ENCODE results near the gene TERB1. TPM values are rescaled to one million over a fixed set of nuclear protein-coding genes. Genes with fewer than 3 reads are reported as not detected.

TERB1 gene
- total and polyA plus RNA-seq, 11 donors = not detected

- Histone ChIP-seq H3K36me3 (no peaks in the 10 kb centered on the region), H3K4me3 (no peak overlapping the region), H3K27me3 (peaks cover 5 to 52% (median 21%) of the 10 kb centered on the region in 9 donors), H3K27ac (no peak overlapping the region), H3K9me3 (no peaks in the 10 kb centered on the region), H3K4me1 (peaks cover 0 to 20% (median 12%) of the 10 kb centered on the region in 12 donors)
- ATAC-seq (peak in 1 of 4 donors; percentile 23), DNase-seq (no peak)
- TF ChIP-seq CTCF (IDR thresholded peaks at IDR 0.05) (no peak), POLR2A (IDR thresholded peaks at IDR 0.05) (no peak)
- 20 to 33% (median 29%) methylated on average over 8 to 9 of the region's 9 CpGs for WGBS, 4 donors
- intact Hi-C loops (cut with DNase I) = no loop called here
Observed at GRCh38 chr16:66845791-66846221, 44.4 kb upstream of the TERB1 start.

- WGBS, 4 donors = 11 to 17% (median 15%) methylated on average over 10 of the region's 10 CpGs
- H3K9me3 ChIP-seq = no peaks in the 10 kb centered on the region
- H3K4me3 ChIP-seq = peak overlapping the region; percentile 32 to 56 (median 48)
- H3K27me3 ChIP-seq = peaks cover 5 to 44% (median 21%) of the 10 kb centered on the region in 9 donors
- TF ChIP-seq CTCF (IDR thresholded peaks at IDR 0.05) (no peak), POLR2A (IDR thresholded peaks at IDR 0.05) (no peak)
- no peaks in the 10 kb centered on the region for H3K36me3 ChIP-seq
- peaks cover 0 to 20% (median 12%) of the 10 kb centered on the region in 12 donors for H3K4me1 ChIP-seq
- intact Hi-C loops (cut with DNase I) = no loop called here
- H3K27ac ChIP-seq = no peak overlapping the region
- ATAC-seq (no peak), DNase-seq (no peak)
Observed at GRCh38 chr16:66845080-66845410, 43.7 kb upstream of the TERB1 start.

GRCh38 chr16:66844342-66845079, 43.1 kb upstream of the TERB1 start, which contains the start of gene CA7:
Gene CA7, plus strand, starts transcription at chr16:66844414. Its CDS starts 74 bp downstream, at chr16:66844488.
- DNase-seq (no peak), ATAC-seq (peak in 2 of 4 donors; percentile 27 to 33)
- Histone ChIP-seq H3K27ac (no peak within 1 kb of the TSS), H3K4me3 (peak within 1 kb of the TSS; percentile 32 to 56 (median 48)), H3K9me3 (no peaks in the 10 kb centered on the region), H3K36me3 (no peaks in the 10 kb centered on the region), H3K27me3 (peaks cover 5 to 43% (median 21%) of the 10 kb centered on the region in 9 donors), H3K4me1 (peaks cover 0 to 20% (median 12%) of the 10 kb centered on the region in 12 donors)
- WGBS, 4 donors = 1 to 3% (median 2%) methylated on average over 18 to 79 of the region's 79 CpGs
- TF ChIP-seq CTCF (IDR thresholded peaks at IDR 0.05) (no peak), POLR2A (IDR thresholded peaks at IDR 0.05) (no peak)
- intact Hi-C loops (cut with DNase I) = no loop called here

- Histone ChIP-seq H3K4me3 (peak overlapping the region; percentile 32 to 56 (median 48)), H3K27me3 (peaks cover 5 to 43% (median 21%) of the 10 kb centered on the region in 9 donors), H3K9me3 (peaks cover 0 to under 1% (median 0%) of the 10 kb centered on the region in 12 donors), H3K27ac (no peak overlapping the region), H3K4me1 (peaks cover 0 to 20% (median 12%) of the 10 kb centered on the region in 12 donors), H3K36me3 (no peaks in the 10 kb centered on the region)
- TF ChIP-seq CTCF (IDR thresholded peaks at IDR 0.05) (no peak), POLR2A (IDR thresholded peaks at IDR 0.05) (no peak)
- DNase-seq (no peak), ATAC-seq (no peak)
- intact Hi-C loops (cut with DNase I) = no loop called here
- WGBS, 4 donors = 18 to 25% (median 19%) methylated on average over 11 to 14 of the region's 14 CpGs; no CpG with 5 or more reads in 1 of the 4 donors
Observed at GRCh38 chr16:66844009-66844341, 42.6 kb upstream of the TERB1 start.
